Heart left ventricle (tissue), 16 donors: Measurements from ENCODE around the gene POMGNT2. TPM values are rescaled to one million over a fixed set of nuclear protein-coding genes. Genes with fewer than 3 reads are reported as not detected.

Experiments used
- ATAC-seq, 4 donors: fragments of 200-7000 bp; cut with Tn5 transposase; one replicate each; pipeline ENCODE4 v1.9.1; 2020 to 2022; ENCODE audit warnings: moderate library complexity in 4 of 4, mild to moderate bottlenecking in 3 of 4, moderate number of reproducible peaks in 1 of 4
- DNase-seq, 5 donors: peaks; one replicate each; pipeline ENCODE4 v3.0.0-alpha.2; 2020
- H3K27ac ChIP-seq, 12 donors: fragments of 200-600 bp; sonication (generic) in 4 of 12; one replicate each; pipeline versions ENCODE4 v1.5.0 to v1.8.0; 2016 to 2022; ENCODE audit warnings: mild to moderate bottlenecking in 2 of 12
- H3K27me3 ChIP-seq, 9 donors: fragments of 200-600 bp; sonication (generic) in 2 of 9; one replicate each; pipeline versions ENCODE4 v1.5.1 to v1.8.0; 2016 to 2022; ENCODE audit warnings: mild to moderate bottlenecking in 3 of 9
- H3K36me3 ChIP-seq, 9 donors: fragments of 200-600 bp; sonication (generic) in 2 of 9; one replicate each; pipeline versions ENCODE4 v1.5.0 to v1.8.0; 2018 to 2022; ENCODE audit warnings: mild to moderate bottlenecking in 2 of 9
- H3K4me1 ChIP-seq, 12 donors: fragments of 200-600 bp; sonication (generic) in 4 of 12; one replicate each; pipeline versions ENCODE4 v1.5.0 to v1.8.0; 2016 to 2022; ENCODE audit warnings: mild to moderate bottlenecking in 3 of 12
- H3K4me3 ChIP-seq, 12 donors: fragments of 200-600 bp; sonication (generic) in 4 of 12; one replicate each; pipeline versions ENCODE4 v1.5.0 to v1.8.0; 2017 to 2022; ENCODE audit warnings: mild to moderate bottlenecking in 9 of 12, moderate library complexity in 4 of 12
- H3K9me3 ChIP-seq, 12 donors: fragments of 200-600 bp; sonication (generic) in 4 of 12; one replicate each; pipeline versions ENCODE4 v1.5.0 to v1.8.0; 2016 to 2022; ENCODE audit warnings: mild to moderate bottlenecking in 1 of 12
- POLR2A ChIP-seq, 2 donors: fragments of 450-650 bp; IDR thresholded peaks; one replicate each; pipeline ENCODE4 v1.6.1; 2017; ENCODE audit warnings: antibody characterized with exemption in 2 of 2, mild to moderate bottlenecking in 2 of 2, moderate library complexity in 2 of 2
- WGBS, 4 donors: extraction: QIAGEN DNeasy Blood & Tissue Kit in 2 of 4; methylation state at CpG; one replicate each; pipeline versions ENCODE4 v1.1.5 to v1.1.7; 2013 to 2018; 5-methylcytosine and 5-hydroxymethylcytosine counted together
- intact Hi-C, 10 donors: fragments of 100-400 bp; cut with DNase I; formaldehyde crosslinking; loops; one replicate each; pipeline versions ENCODE4 v1.11.1 to v1.14.2; 2022
- polyA plus RNA-seq, 2 donors: library from polyadenylated mRNA; stranded (reverse); fragments of 200-250 nt; gene quantifications; one replicate each; pipeline ENCODE4 v1.2.3, GENCODE V29; 2013
- total RNA-seq, 9 donors: library from RNA; depleted of rRNA in 2 of 9; stranded (reverse); fragments of >200 nt in 2 of 9; fragmentation: NEBNext Ultra II Directional in 3 of 9; extraction: Animal tissue kit (Norgen Biotek cat#: 25700) in 3 of 9; gene quantifications; one replicate each; pipeline versions ENCODE4 v1.1.0 to v1.2.4, GENCODE V29; 2016 to 2023
- TF ChIP-seq, protein P1 (sequence below), 12 donors: fragments of 200-600 bp; sonication (generic) in 4 of 12; IDR thresholded peaks; one replicate each; pipeline versions ENCODE4 v1.5.0 to v1.8.0; 2018 to 2022; ENCODE audit warnings: antibody characterized with exemption in 12 of 12, mild to moderate bottlenecking in 5 of 12
- donor health status: ischemic (EF 13 %, LVEDD 7.1; RV severe dilation, severe dysfunction).
- donor health status: healthy with polysubstance abuse.
- donor health status: DM: no; HTN: yes; CAD: no.
- donor health status: DM: no; HTN: no; CAD: no.
- donor health status: ischemic (EF 25% LVEDD 6.9; RV normal size, moderate dysfunction).
- donor health status: ischemic (EF 25% LVEDD 5.7; RV mildly dilated, moderate dysfunction).
- donor health status: healthy.
- donor health status: DM: yes; HTN: yes; CAD: no.
- donor health status: ischemic (EF 35%, LVEDD 5.7; RV mildly dilated, moderate dysfunction).
- donor health status: nonischemic (EF 11% LVEDD 7.7; RV severe dilation, severe dysfunction).
- donor health status: DM: yes; HTN: yes; CAD: no.
- donor health status: PGD.
- donor health status: ischemic (EF 29% LVEDD 5.4; RV normal size, mild dysfunction).
- donor health status: nonischemic (EF 23%, LVEDD 6.1; RV moderate dilation, normal function).

POMGNT2 gene
- total and polyA plus RNA-seq, 11 donors: 9.1 to 36.0 (median 18.5) TPM

DNA sequence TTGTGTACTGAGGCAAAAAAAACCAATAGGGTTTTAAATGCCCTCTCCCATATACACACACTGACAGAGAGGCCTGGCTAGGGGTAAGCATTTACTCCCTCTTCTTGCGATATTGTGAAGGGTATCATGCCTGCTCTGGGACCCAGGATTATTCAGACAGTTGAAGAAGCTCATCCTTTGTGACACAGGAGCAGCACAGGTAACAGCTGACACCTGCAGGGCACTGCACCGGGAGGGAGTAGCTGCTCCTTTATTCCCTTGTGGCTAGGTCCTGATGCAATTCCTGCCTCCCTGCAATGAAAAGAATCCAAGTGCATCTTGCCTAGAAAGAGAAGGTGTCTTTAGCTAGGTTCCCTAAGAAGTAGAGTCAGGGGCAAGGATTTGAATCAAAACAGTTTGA, 23.4 kb downstream of the POMGNT2 start:
- Histone ChIP-seq H3K4me1 (no peaks in the 10 kb centered on the region), H3K27me3 (no peaks in the 10 kb centered on the region), H3K9me3 (peaks cover 0 to 6% (median 0%) of the 10 kb centered on the region in 12 donors), H3K27ac (no peak overlapping the region), H3K4me3 (no peak overlapping the region), H3K36me3 (peaks cover 0 to 32% (median 22%) of the 10 kb centered on the region in 9 donors)
- ATAC-seq: no peak
- TF ChIP-seq, protein P1, sequence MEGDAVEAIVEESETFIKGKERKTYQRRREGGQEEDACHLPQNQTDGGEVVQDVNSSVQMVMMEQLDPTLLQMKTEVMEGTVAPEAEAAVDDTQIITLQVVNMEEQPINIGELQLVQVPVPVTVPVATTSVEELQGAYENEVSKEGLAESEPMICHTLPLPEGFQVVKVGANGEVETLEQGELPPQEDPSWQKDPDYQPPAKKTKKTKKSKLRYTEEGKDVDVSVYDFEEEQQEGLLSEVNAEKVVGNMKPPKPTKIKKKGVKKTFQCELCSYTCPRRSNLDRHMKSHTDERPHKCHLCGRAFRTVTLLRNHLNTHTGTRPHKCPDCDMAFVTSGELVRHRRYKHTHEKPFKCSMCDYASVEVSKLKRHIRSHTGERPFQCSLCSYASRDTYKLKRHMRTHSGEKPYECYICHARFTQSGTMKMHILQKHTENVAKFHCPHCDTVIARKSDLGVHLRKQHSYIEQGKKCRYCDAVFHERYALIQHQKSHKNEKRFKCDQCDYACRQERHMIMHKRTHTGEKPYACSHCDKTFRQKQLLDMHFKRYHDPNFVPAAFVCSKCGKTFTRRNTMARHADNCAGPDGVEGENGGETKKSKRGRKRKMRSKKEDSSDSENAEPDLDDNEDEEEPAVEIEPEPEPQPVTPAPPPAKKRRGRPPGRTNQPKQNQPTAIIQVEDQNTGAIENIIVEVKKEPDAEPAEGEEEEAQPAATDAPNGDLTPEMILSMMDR (IDR thresholded peaks at IDR 0.05): no peak
- TF ChIP-seq POLR2A (IDR thresholded peaks at IDR 0.05): no peak
- 83 to 100% (median 91%) methylated on average over 2 of the region's 2 CpGs for WGBS, 4 donors
- DNase-seq: no peak
- intact Hi-C loops: loop anchor here in 1 of 10 donors (10.0 kb wide), 1 partner anchor 118 kb away; no protein-coding TSS in a partner anchor

- Histone ChIP-seq H3K27ac (no peak overlapping the region), H3K4me1 (no peaks in the 10 kb centered on the region), H3K27me3 (no peaks in the 10 kb centered on the region), H3K36me3 (peaks cover 0 to 32% (median 22%) of the 10 kb centered on the region in 9 donors), H3K9me3 (peaks cover 0 to 6% (median 0%) of the 10 kb centered on the region in 12 donors), H3K4me3 (no peak overlapping the region)
- ATAC-seq: peak in 1 of 4 donors; percentile 55
- TF ChIP-seq, protein P1 (IDR thresholded peaks at IDR 0.05): no peak
- no peak for TF ChIP-seq POLR2A (IDR thresholded peaks at IDR 0.05)
- WGBS, 4 donors: 76 to 91% (median 81%) methylated on average over 5 of the region's 5 CpGs
- DNase-seq: no peak
- intact Hi-C loops: loop anchor here in 1 of 10 donors (10.0 kb wide), 1 partner anchor 117 kb away; no protein-coding TSS in a partner anchor
Observed at GRCh38 chr3:43081796-43082195, 24.1 kb downstream of the POMGNT2 start.

DNA sequence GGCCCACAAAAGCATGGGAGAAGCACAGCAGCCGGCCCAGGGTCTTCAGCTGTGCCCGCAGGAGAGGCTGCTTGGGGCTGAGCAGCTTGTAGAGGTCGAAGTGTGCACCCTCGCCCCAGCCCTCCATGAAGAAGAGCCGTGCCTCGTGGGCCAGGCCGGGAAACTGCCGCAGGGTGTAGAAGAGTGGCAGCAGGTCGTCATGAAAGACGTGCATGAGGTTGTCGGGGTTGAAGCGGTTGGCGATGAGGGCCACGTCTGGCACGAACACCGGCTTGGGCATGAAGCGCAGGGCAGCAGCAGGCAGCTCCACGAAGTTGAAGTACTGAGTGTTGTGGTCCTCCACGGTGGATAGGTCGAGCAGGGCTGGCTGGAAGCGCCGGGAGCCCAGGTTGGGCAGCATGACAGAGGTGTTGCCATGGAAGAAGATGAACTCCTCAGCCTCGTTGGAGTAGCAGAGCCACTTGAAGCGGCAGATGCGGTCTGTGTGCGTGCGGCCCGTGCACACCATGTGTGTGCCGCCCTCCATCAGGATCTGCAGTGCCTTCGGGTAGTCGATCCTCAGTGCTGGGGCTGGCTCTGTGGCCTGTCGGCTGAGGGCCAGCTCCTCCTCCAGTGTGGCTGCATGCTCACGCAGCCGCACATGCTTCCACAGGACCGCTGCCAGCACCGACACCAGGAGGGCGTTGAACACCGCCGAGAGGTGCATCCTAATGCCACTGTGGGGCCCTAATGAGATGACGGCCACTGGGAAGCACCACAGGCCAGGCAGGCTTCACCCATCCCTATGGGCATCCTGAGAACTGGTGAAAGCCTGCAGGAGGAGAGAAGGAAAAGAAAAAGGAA, 24.9 kb downstream of the POMGNT2 start:
- no peaks in the 10 kb centered on the region for H3K4me1 ChIP-seq
- intact Hi-C loops: loop anchor here in 1 of 10 donors (10.0 kb wide), 1 partner anchor 116 kb away; no protein-coding TSS in a partner anchor
- whole genome bisulfite sequencing, 4 donors: 96 to 98% (median 97%) methylated on average over 31 to 40 of the region's 40 CpGs
- peaks cover 0 to 28% (median 22%) of the 10 kb centered on the region in 9 donors for H3K36me3 ChIP-seq
- H3K27me3 ChIP-seq: no peaks in the 10 kb centered on the region
- ATAC-seq (no peak), DNase-seq (no peak)
- H3K9me3 ChIP-seq: peaks cover 0 to 6% (median 0%) of the 10 kb centered on the region in 12 donors
- TF ChIP-seq POLR2A (IDR thresholded peaks at IDR 0.05): no peak
- TF ChIP-seq, protein P1 (IDR thresholded peaks at IDR 0.05): no peak
- H3K4me3 ChIP-seq: no peak overlapping the region
- no peak overlapping the region for H3K27ac ChIP-seq
